AG09319 (cell line): ENCODE results near the gene DRD4.

ENCODE experiments used
- DNase-seq: peaks from one replicate; pipeline ENCODE4 v3.0.0-alpha.2; 2010; ENCODE audit warnings: low read depth; ENCODE audit errors: extremely low read depth
- TF ChIP-seq, protein P1 (sequence below): IDR thresholded peaks from 2 replicates; pipeline ENCODE4 v1.5.1; 2011; ENCODE audit warnings: low read depth, mild to moderate bottlenecking, inconsistent platforms, low read length, moderate library complexity

DRD4 gene

GRCh38 chr11:593347-593746 lies 43.7 kb upstream of the DRD4 start:
- DNase-seq = no peak
- TF ChIP-seq, protein P1, sequence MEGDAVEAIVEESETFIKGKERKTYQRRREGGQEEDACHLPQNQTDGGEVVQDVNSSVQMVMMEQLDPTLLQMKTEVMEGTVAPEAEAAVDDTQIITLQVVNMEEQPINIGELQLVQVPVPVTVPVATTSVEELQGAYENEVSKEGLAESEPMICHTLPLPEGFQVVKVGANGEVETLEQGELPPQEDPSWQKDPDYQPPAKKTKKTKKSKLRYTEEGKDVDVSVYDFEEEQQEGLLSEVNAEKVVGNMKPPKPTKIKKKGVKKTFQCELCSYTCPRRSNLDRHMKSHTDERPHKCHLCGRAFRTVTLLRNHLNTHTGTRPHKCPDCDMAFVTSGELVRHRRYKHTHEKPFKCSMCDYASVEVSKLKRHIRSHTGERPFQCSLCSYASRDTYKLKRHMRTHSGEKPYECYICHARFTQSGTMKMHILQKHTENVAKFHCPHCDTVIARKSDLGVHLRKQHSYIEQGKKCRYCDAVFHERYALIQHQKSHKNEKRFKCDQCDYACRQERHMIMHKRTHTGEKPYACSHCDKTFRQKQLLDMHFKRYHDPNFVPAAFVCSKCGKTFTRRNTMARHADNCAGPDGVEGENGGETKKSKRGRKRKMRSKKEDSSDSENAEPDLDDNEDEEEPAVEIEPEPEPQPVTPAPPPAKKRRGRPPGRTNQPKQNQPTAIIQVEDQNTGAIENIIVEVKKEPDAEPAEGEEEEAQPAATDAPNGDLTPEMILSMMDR = no peak

- DNase-seq = no peak
- TF ChIP-seq, protein P1 = no peak
These were observed 41.7 kb upstream of the DRD4 start for GRCh38 chr11:595400-595799.

- DNase-seq = no peak
- TF ChIP-seq, protein P1 = no peak
These were observed 40.7 kb upstream of the DRD4 start for GRCh38 chr11:596374-596773.

DNA sequence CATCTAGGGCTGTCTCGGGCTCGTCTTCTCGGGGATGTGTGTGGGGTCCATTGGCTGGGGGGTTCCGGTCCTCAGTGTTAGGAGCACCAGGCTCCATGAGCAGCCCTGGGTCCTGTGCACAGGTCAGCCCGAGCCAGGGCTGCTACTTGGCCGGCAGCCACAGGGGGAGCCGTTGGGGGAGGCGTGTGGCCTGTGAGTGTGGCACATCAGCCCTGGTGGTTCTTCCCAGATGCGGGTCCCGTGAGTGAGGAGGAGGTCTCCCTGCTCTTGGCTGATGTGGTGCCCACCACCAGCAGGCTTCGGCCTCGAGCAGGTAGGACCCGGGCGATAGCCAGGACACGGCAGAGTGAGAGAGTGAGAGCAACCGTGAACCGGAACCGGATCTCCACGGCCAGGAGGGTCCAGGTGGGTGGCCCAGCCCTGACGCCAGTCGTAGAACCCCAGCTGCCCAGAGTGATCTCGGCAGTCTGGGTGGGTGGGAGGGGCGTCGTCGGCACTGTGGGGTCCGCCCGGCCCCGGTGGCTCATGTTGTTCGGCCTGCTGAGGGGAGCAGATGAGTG lies 39.8 kb upstream of the DRD4 start:
- DNase-seq = no peak
- TF ChIP-seq, protein P1 = no peak

- TF ChIP-seq, protein P1 = no peak
- DNase-seq = no peak
These were observed 38.9 kb upstream of the DRD4 start for GRCh38 chr11:598005-598680.

DNA sequence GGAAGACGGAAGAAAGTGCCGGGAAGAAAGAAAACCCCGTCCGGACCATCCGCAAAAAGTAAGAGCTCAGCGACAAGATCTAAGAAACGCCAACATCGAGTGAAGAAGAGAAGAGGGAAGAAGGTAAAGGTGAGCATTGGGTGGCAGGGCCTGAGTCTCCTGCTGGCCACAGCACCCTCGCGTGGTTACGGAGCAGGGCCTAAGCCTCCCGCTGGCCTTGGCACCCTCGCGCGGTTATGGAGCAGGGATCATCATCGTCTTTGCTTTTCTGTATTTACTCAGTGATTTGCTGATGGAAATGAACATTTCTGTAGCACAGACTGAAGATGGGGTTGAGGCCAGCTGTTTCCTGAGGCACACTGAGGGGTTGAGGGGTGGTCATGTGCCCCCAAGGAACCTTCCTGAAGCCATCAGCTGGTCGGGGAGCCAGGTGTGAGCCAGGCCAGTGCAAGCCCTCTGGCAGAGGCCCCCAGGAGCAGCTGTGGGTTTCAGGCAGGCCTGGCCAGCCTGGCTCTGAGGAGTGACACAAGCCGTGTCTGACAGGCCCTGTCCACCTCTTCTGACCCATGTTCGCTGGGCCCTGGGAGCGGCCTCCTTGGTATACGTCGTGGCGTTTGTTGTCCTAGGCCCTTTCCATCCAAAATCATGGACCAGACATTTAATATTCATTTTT lies 35.4 kb upstream of the DRD4 start:
- no peak for DNase-seq
- TF ChIP-seq, protein P1 = no peak

DNA sequence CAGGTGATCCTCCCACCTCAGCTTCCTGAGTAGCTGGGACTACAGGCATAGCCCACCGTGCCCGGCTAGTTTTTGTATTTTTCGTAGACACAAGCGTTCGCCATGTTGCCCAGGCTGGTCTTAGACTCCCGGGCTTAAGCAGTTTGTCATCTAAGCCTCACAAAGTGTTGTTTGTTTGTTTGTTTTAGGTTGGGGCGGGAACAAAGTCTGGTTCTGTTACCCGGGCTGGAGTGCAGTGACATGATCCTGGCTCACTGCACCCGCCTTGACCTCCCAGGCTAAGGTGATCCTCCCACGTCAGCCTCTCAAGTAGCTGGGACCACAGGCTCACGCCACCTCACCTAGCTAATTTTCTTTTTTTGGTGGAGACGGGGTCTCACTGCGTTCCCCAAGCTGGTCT lies 33.9 kb upstream of the DRD4 start:
- TF ChIP-seq, protein P1 = no peak

More for the DNA sequence above, 33.9 kb upstream of the DRD4 start:
- no peak for DNase-seq
